GM12873 (cell line): ENCODE measurements around the gene TBATA.

Source experiments
- CTCF ChIP-seq: IDR thresholded peaks from 2 replicates; pipeline ENCODE4 v1.5.1; 2012; ENCODE audit warnings: low read depth, mild to moderate bottlenecking, moderate library complexity, low read length, control low read depth; ENCODE audit not compliant: insufficient read depth; ENCODE audit errors: missing control alignments

Gene TBATA

DNA sequence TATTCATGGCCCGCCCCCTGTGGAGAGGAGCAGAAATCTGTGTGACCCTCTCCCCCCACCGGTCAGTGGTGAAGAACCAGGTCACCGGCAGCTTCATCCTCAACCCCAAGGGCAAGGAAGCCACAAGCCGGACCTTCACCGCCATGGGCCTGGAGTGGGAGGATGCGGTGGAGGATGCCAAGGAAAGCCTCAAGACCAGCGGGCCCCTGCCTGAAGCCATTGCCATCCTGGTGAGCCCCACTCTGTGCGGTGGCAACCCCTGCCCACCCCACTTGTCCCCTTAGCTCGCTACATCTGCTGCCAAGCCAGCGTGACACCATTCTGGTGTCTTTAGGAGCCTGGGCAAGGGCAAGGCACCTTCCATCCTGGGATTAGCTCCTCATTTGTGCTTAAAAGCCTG, 35.4 kb downstream of the TBATA start:
- no peak for TF ChIP-seq CTCF

DNA sequence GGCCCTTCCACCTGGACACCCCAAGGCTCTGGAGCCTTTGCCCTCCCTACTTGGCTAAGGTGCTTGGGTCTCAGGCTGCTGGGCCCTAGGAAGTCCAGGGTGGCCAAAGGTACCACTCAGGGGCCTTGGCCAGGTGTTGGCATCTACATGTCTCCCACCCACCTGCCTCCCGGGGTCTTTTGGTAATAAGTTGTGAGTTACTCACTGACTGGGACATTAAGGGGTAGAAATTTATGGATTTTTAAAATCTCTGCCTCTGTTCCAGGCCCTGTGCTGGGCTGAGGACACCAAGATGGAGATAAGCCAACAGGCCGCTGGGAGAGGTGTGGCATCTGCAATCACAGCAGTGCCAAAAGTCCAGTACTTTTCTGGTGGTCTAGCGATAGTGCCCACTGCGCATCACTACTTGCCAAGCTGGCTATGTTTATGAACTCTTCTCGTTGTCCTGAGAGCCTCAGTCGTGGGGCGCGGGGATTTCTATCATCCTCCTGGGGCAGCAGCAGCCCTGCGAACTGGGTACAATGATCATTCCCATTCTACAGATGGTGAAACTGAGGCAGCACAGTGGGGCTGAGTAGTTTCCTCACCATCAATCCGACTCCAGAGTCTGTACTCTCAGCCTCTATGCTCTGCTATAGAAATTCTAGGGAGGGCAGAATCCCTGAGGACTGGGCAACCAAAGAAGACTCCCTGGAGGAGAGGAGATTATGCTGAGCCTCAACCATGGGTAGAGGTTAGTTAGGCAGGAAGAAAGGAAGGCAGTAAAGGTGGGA, 36.2 kb downstream of the TBATA start:
- TF ChIP-seq CTCF: no peak

GRCh38 chr10:70748305-70748704, 36.9 kb downstream of the TBATA start:
- TF ChIP-seq CTCF: no peak

GRCh38 chr10:70747192-70747965, 37.8 kb downstream of the TBATA start:
- TF ChIP-seq CTCF: no peak

DNA sequence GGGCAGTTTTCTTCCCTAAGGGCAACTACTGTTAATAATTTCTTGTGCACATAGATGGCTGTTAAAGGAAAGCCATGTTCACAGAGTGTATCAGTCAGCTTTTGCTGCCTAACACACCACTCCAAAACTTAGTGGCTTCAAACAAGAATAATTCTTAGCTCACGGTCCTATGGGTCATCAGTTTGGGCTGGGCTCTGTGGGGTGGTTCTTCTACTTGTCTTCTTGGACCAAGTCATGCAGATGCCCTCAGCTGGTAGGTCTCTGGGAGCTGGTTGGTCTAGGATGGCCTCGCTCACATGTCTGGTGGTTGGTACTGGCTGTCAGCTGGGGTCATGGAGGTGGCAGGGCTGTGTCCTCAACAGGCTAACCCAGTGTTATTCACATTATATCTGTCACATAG, 39.6 kb downstream of the TBATA start:
- TF ChIP-seq CTCF: no peak

- TF ChIP-seq CTCF: no peak
Observed at GRCh38 chr10:70744617-70745143, 40.5 kb downstream of the TBATA start.

GRCh38 chr10:70743879-70744278, 41.3 kb downstream of the TBATA start:
- no peak for TF ChIP-seq CTCF
